ENCODE results near the gene PDE6C. TPM values are rescaled to one million over a fixed set of nuclear protein-coding genes. Genes with fewer than 3 reads are reported as not detected.

Gene PDE6C
- total RNA-seq, 1 experiment from 2014 or later: not detected

DNA sequence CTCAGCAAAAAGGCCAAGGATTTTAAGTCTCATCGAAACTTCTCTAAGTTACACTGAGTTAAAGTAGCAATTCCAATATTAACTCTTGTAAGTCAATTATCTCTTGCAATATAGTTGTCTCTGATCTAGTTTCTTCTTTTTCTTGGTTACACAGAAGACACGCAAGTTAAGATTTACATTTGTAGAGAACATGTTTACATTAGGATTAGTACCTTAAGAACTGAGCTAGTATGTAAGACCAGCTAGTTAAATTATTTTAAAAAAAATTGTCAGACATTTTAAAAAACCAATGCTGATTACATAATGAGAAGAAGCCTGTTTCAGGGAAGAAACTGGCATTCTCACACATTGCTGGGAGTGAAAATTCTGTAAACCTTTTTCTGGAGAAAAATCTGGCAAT lies 58.7 kb downstream of the PDE6C start:
- H3K4me3 Mint-ChIP-seq: no peak overlapping the region
- DNase-seq: no peak

More for the DNA sequence above, 58.7 kb downstream of the PDE6C start:
- Histone ChIP-seq H3K9ac (ENCODE audit: extremely low read depth, insufficient read length, low read length) (no peak overlapping the region), H3K79me1 (ENCODE audit: insufficient read depth, low read depth, low read length, poor library complexity, severe bottlenecking) (no peaks in the 10 kb centered on the region), H3T11ph (ENCODE audit: low read length) (no peak overlapping the region), H2BK20ac (ENCODE audit: low read depth, low read length, poor library complexity, severe bottlenecking) (no peak overlapping the region), H4K5ac (ENCODE audit: insufficient read length, low read depth, low read length) (no peak overlapping the region), H3K4me1 (ENCODE audit: insufficient read depth, low read length) (no peaks in the 10 kb centered on the region), H3K18ac (ENCODE audit: insufficient read length, low read depth, low read length) (no peak overlapping the region), H3K4ac (ENCODE audit: low read depth, low read length) (no peak overlapping the region), H3K4me2 (ENCODE audit: insufficient read depth, insufficient read length, low read length) (no peak overlapping the region), H2AFZ (ENCODE audit: low read length) (no peak overlapping the region), H4K91ac (ENCODE audit: insufficient read length, low read depth, low read length) (no peak overlapping the region), H3K14ac (ENCODE audit: insufficient read depth, low read length) (no peak overlapping the region), H2BK5ac (ENCODE audit: insufficient read length, low read length) (no peak overlapping the region), H3K27me3 (ENCODE audit: insufficient read depth, low read length) (no peaks in the 10 kb centered on the region), H3K56ac (ENCODE audit: insufficient read length, low read depth, low read length) (no peak overlapping the region), H4K8ac (replicated peaks; ENCODE audit: insufficient read length, low read depth, low read length) (no peak overlapping the region), H4K20me1 (ENCODE audit: control insufficient read depth, insufficient read depth, insufficient read length) (no peaks in the 10 kb centered on the region), H2BK120ac (ENCODE audit: low read depth, low read length, poor library complexity, severe bottlenecking) (no peak overlapping the region), H2AK5ac (ENCODE audit: insufficient read length, low read length) (no peak overlapping the region), H3K9me3 (ENCODE audit: control insufficient read depth, low read depth, low read length) (no peaks in the 10 kb centered on the region), H3K79me2 (ENCODE audit: insufficient read depth, low read length) (no peaks in the 10 kb centered on the region), H3K27ac (ENCODE audit: insufficient read length, low read depth, low read length) (no peak overlapping the region), H3K23ac (ENCODE audit: insufficient read length, low read depth, low read length) (no peak overlapping the region), H2BK15ac (ENCODE audit: low read depth, low read length) (no peak overlapping the region), H3K23me2 (ENCODE audit: insufficient read length, low read depth, low read length, poor library complexity, severe bottlenecking) (no peaks in the 10 kb centered on the region), H2BK12ac (ENCODE audit: insufficient read length, low read depth, low read length) (no peak overlapping the region)
- Mint-ChIP-seq H3K4me1 (no peaks in the 10 kb centered on the region), H3K27me3 (ENCODE audit: low read depth) (no peaks in the 10 kb centered on the region), H3K36me3 (ENCODE audit: insufficient read depth in 1 of 3, low read depth in 3 of 3) (peaks cover 2 to 38% (median 20%) of the 10 kb centered on the region in 3 experiments; a peak in 5 of 7 replicates), H3K27ac (no peak overlapping the region), H3K9me3 (no peaks in the 10 kb centered on the region)
- no CpG with 5 or more reads among the region's 2 CpGs for WGBS (ENCODE audit: extremely low coverage, insufficient read length, low lambda C conversion rate)
- TF ChIP-seq, protein P1, sequence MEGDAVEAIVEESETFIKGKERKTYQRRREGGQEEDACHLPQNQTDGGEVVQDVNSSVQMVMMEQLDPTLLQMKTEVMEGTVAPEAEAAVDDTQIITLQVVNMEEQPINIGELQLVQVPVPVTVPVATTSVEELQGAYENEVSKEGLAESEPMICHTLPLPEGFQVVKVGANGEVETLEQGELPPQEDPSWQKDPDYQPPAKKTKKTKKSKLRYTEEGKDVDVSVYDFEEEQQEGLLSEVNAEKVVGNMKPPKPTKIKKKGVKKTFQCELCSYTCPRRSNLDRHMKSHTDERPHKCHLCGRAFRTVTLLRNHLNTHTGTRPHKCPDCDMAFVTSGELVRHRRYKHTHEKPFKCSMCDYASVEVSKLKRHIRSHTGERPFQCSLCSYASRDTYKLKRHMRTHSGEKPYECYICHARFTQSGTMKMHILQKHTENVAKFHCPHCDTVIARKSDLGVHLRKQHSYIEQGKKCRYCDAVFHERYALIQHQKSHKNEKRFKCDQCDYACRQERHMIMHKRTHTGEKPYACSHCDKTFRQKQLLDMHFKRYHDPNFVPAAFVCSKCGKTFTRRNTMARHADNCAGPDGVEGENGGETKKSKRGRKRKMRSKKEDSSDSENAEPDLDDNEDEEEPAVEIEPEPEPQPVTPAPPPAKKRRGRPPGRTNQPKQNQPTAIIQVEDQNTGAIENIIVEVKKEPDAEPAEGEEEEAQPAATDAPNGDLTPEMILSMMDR (conservative IDR thresholded peaks at IDR 0.05): no peak

Measured in H9 (cell line).